K562 (cell line): Measurements from ENCODE around the gene RNF32. TPM values are rescaled to one million over a fixed set of nuclear protein-coding genes. Genes with fewer than 3 reads are reported as not detected.

Source experiments
- ARID1B ChIP-seq: fragments of 450-650 bp; IDR thresholded peaks from 2 replicates; pipeline ENCODE4 v1.6.1; 2016; ENCODE audit warnings: antibody characterized with exemption, mild to moderate bottlenecking, inconsistent platforms
- CLOCK ChIP-seq: fragments of 250-450 bp; sonication (Bioruptor Pico); IDR thresholded peaks from 2 replicates; pipeline ENCODE4 v1.4.0; 2020; ENCODE audit warnings: mild to moderate bottlenecking, moderate library complexity, borderline replicate concordance
- FOXP1 ChIP-seq: sonication (generic); formaldehyde crosslinking; IDR thresholded peaks from 2 replicates; pipeline ENCODE4 v1.8.0; 2022; ENCODE audit warnings: mild to moderate bottlenecking, missing genetic modification reagents
- GABPB1 ChIP-seq: sonication (generic); formaldehyde crosslinking; IDR thresholded peaks from 2 replicates; pipeline ENCODE4 v1.8.0; 2022; ENCODE audit warnings: mild to moderate bottlenecking, missing genetic modification reagents
- HNRNPK ChIP-seq: fragments of 200-400 bp; formaldehyde crosslinking; IDR thresholded peaks from one replicate; pipeline ENCODE4 v1.6.1; 2018; ENCODE audit warnings: mild to moderate bottlenecking, low read depth, low read length; ENCODE audit not compliant: poor library complexity, severe bottlenecking
- HNRNPL ChIP-seq: fragments of 200-400 bp; formaldehyde crosslinking; IDR thresholded peaks from 2 replicates; pipeline ENCODE4 v1.6.1; 2017; ENCODE audit warnings: low read depth, mild to moderate bottlenecking, low read length
- MBD2 ChIP-seq: sonication (generic); IDR thresholded peaks from 2 replicates; pipeline ENCODE4 v1.6.1; 2016; ENCODE audit warnings: low read depth, borderline replicate concordance
- MXI1 ChIP-seq: IDR thresholded peaks from 2 replicates; pipeline ENCODE4 v1.6.1; 2011; ENCODE audit warnings: low read depth, mild to moderate bottlenecking, improper control_type of control experiment, low read length
- PCBP1 ChIP-seq: fragments of 200-400 bp; formaldehyde crosslinking; IDR thresholded peaks from 2 replicates; pipeline ENCODE4 v1.6.1; 2018; ENCODE audit warnings: mild to moderate bottlenecking, low read depth, low read length; ENCODE audit not compliant: poor library complexity, severe bottlenecking
- TCF7L2 ChIP-seq: fragments of 150-350 bp; IDR thresholded peaks from 2 replicates; pipeline ENCODE4 v1.6.1; 2016; ENCODE audit warnings: low read depth, mild to moderate bottlenecking, low read length, moderate library complexity
- TSC22D4 ChIP-seq: fragments of 450-650 bp; IDR thresholded peaks from 2 replicates; pipeline ENCODE4 v1.6.1; 2016; ENCODE audit warnings: missing genetic modification characterization, missing biosample characterization, control low read depth
- XRCC3 ChIP-seq: fragments of 450-650 bp; IDR thresholded peaks from 2 replicates; pipeline ENCODE4 v1.6.1; 2017; ENCODE audit warnings: mild to moderate bottlenecking, moderate library complexity
- ZC3H11A ChIP-seq: IDR thresholded peaks from 2 replicates; pipeline ENCODE4 v1.6.1; 2012; ENCODE audit warnings: low read depth, low read length, improper control_type of control experiment
- ZC3H8 ChIP-seq: fragments of 450-650 bp; IDR thresholded peaks from 2 replicates; pipeline ENCODE4 v1.6.1; 2017
- ZNF398 ChIP-seq: fragments of 250-450 bp; sonication (Bioruptor Pico); IDR thresholded peaks from 2 replicates; pipeline ENCODE4 v1.8.0; 2021; ENCODE audit warnings: moderate library complexity, mild to moderate bottlenecking, inconsistent platforms
- ZNF551 ChIP-seq: fragments of 250-450 bp; sonication (Bioruptor Pico); IDR thresholded peaks from 2 replicates; pipeline ENCODE4 v1.5.0; 2021; ENCODE audit warnings: mild to moderate bottlenecking, moderate library complexity
- ZNF696 ChIP-seq: fragments of 250-450 bp; sonication (Bioruptor Pico); conservative IDR thresholded peaks from 2 replicates; pipeline ENCODE4 v1.4.0; 2020; ENCODE audit warnings: mild to moderate bottlenecking, moderate library complexity
- ZNF778 ChIP-seq: fragments of 450-650 bp; formaldehyde crosslinking; IDR thresholded peaks from 2 replicates; pipeline ENCODE4 v1.4.0; 2020; ENCODE audit warnings: mild to moderate bottlenecking, moderate library complexity
- polyA plus RNA-seq, 8 experiments: library from polyadenylated mRNA; depleted of rRNA in 4 of 8; stranded (reverse) in 5 of 8; unstranded in 3 of 8; fragments of >200 nt; fragmentation: Nextera tagmentation in 2 of 8; fragmentation: Illumina TruSeq in 1 of 8; extraction: Ambion mirVana in 2 of 8; extraction: Trizol in 1 of 8; gene quantifications; 2 replicates each; pipeline versions ENCODE4 v1.2.1 to v1.2.3, GENCODE V29; 2011 to 2014; ENCODE audit warnings: inconsistent platforms in 1 of 8, missing spikeins in 1 of 8
- total RNA-seq, 7 experiments: library from RNA; depleted of rRNA in 6 of 7; stranded (reverse); fragments of >200 nt in 6 of 7; fragmentation: Illumina TruSeq in 2 of 7; extraction: Trizol in 2 of 7; gene quantifications; 2 replicates each; pipeline versions ENCODE4 v1.2.1 to v1.2.3, GENCODE V29; 2011 to 2021; ENCODE audit warnings: low replicate concordance in 1 of 7
- TF ChIP-seq, protein P1 (sequence below): fragments of 250-450 bp; sonication (Bioruptor Pico); IDR thresholded peaks from 2 replicates; pipeline ENCODE4 v1.8.0; 2022; ENCODE audit warnings: moderate library complexity, mild to moderate bottlenecking, inconsistent platforms
- TF ChIP-seq, protein P2 (sequence below): fragments of 250-450 bp; sonication (Bioruptor Pico); IDR thresholded peaks from 2 replicates; pipeline ENCODE4 v1.4.0; 2020

RNF32 gene
- total and polyA plus RNA-seq, 9 of the 15 experiments (the other 6 are each of a cell fraction or from before 2014, with no cell fraction given), result 2.6 to 7.0 (median 4.6) TPM

DNA sequence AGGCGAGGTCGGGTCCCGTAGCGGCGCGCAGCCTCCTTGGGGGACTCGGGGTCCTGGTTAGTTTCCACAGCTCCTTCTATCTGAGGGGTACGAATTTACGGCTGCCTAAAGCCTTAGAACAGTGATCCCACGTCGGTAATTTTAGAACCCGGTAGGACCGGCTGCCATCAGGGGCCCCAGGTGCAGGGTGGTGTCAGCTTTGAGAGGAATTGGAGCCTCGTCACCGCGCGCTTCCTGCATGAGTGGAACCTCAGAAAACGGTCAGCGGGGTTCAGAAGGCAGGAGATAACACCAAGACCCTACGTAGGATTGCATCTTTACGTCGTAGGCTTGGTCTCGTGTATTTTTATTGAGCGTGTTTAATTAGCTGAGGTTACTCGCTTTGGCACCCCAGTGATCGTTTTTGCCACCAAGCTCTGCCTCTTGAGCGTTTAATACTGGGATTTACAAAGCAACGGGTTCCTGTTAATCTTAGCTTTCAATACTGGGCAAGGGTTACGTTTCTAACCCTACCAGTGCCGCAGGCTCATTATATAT, 443 bp downstream of the RNF32 start (continued):
- TF ChIP-seq ARID1B, result 0 out of 2 replicates have a peak, but pooled peaks have one; percentile 23
- TF ChIP-seq XRCC3, result no peak
- TF ChIP-seq ZNF778 (CRISPR knock-in tag), result no peak
- no peak for TF ChIP-seq HNRNPK
- TF ChIP-seq MXI1, result no peak
- TF ChIP-seq HNRNPL, result no peak
- TF ChIP-seq ZC3H8, result no peak
- TF ChIP-seq PCBP1, result no peak
- TF ChIP-seq ZNF398 (CRISPR knock-in tag), result no peak
- TF ChIP-seq, protein P1, sequence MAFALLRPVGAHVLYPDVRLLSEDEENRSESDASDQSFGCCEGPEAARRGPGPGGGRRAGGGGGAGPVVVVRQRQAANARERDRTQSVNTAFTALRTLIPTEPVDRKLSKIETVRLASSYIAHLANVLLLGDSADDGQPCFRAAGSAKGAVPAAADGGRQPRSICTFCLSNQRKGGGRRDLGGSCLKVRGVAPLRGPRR (CRISPR knock-in tag), result no peak
- no peak for TF ChIP-seq CLOCK (CRISPR knock-in tag)
- no peak for TF ChIP-seq ZNF551 (CRISPR knock-in tag)
- no peak for TF ChIP-seq GABPB1 (CRISPR knock-in tag)
- no peak for TF ChIP-seq ZNF696 (CRISPR knock-in tag)
- TF ChIP-seq, protein P2, sequence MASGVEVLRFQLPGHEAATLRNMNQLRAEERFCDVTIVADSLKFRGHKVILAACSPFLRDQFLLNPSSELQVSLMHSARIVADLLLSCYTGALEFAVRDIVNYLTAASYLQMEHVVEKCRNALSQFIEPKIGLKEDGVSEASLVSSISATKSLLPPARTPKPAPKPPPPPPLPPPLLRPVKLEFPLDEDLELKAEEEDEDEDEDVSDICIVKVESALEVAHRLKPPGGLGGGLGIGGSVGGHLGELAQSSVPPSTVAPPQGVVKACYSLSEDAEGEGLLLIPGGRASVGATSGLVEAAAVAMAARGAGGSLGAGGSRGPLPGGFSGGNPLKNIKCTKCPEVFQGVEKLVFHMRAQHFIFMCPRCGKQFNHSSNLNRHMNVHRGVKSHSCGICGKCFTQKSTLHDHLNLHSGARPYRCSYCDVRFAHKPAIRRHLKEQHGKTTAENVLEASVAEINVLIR, result no peak
- no peak for TF ChIP-seq TSC22D4
- no peak for TF ChIP-seq FOXP1 (CRISPR knock-in tag)
- TF ChIP-seq MBD2, result no peak
- no peak for TF ChIP-seq TCF7L2
- no peak for TF ChIP-seq ZC3H11A
